HG02642 (cell line): ENCODE data around the gene C1orf216.
"Not testable (repeated sequence)": the region's sequence is repeated elsewhere in the genome, so short reads cannot be mapped to it uniquely, and the experiment has no call there.

Experiments
- ATAC-seq: cut with Tn5 transposase; IDR thresholded peaks from one replicate; pipeline ENCODE4 v1.9.1; 2021; ENCODE audit warnings: mild to moderate bottlenecking; ENCODE audit not compliant: unreplicated experiment, poor library complexity

The C1orf216 gene, protein sequence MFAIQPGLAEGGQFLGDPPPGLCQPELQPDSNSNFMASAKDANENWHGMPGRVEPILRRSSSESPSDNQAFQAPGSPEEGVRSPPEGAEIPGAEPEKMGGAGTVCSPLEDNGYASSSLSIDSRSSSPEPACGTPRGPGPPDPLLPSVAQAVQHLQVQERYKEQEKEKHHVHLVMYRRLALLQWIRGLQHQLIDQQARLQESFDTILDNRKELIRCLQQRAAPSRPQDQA

DNA sequence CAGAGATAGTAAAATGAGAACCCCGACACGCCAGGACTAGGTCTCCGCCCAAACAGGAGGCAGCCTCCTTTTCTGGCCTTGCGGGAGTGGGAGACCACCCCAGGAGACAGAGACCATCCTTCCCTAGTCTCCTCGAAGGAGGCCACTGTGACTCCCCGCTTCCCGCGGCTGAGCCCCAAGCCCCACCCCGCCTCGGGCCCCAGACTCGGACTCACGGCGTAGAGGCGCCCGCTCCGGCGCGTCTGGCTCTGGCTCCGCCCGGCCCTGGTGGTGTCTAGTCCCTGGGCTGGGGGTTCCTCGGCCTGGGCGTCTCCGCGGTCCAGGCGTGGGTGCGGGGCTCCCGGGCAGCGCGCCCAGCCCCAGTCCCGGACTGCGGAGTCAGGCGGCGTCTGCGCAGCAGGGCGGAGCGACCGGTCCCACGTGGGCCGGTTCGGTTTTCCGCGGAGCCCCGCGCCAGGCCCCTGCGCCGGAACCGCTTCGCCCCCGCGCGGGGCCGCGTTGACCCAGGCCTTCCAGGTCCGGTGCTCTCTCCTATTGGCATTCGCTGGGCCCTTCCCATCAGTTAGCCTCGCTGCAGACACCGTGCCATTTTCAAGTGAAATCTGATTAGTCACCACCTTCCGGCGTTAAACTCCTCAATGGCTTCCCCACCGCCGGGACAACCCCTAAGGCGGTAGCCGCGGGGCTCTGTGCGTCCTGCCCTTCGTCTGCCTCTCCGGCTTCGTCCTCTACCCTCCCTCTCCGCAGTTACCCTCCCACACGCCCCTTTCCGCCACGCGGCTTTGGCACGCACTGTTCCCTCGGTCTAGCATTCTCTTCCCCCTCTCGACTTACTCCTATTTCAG lies at the start of gene C1orf216:
Gene C1orf216, minus strand, starts transcription at position 393 of the 845 bp plus-strand sequence. CDS start 2,563 bp downstream, outside the sequence.
- ATAC-seq: peak; percentile 60

DNA sequence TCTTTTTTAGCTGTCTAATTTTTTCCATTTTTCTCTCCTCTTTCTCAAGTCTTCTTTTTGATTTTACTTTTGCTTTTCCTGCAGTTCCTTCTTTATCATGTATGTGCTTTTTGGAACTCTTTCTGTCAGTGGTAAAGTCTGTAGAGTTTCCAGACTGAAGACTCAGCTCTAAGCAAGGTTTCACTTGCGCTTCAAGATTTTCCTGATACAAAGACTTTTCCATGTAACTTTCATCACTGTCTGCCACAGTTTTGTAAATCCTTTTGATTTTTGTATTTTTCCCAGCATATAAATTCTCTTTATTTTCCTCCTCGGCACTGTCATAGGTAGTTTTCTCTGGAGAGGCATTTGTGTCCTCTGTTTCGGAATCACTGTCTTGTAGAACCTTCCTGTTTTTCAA lies 45.6 kb upstream of the C1orf216 start:
- ATAC-seq: no peak

DNA sequence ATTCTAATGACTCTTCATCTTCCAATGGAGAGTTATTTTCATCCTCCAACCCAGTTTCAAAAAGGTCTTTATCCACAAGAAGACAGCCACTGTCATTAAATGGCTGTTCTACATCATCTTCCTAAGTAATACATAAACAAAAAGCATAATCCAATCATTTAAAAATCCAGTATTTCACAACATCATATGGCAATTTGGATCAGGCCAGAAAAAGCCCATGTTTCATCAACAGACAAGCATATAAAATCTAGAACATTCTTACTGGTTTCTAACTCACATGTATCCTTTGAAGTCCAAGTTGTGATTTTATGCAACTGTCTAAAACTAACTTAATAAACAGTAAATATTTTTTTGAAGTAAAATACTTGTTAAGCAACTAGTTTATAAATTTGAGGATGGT lies 44.5 kb upstream of the C1orf216 start:
- no peak for ATAC-seq

DNA sequence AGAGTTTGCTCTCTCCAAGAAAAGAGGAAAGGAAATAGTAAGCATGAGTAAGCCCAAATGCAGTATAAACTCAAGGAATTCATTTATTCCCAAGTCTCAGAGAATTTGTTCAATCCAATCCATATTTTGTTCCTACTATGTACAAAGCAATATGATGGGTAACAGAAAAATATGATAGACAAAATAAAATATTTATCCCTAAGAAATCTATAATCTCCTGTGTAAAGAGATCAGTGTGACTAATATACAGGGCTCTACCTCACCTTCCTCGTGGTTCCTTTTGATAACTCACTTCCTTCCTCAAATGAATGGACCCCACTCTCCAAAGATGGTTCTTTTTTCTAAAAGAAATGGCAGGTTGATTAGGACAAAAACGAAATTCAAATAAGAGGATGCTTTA lies 43.5 kb upstream of the C1orf216 start:
- no peak for ATAC-seq

- no peak for ATAC-seq
Measured at GRCh38 chr1:35756064-35756463, 37.4 kb upstream of the C1orf216 start.

DNA sequence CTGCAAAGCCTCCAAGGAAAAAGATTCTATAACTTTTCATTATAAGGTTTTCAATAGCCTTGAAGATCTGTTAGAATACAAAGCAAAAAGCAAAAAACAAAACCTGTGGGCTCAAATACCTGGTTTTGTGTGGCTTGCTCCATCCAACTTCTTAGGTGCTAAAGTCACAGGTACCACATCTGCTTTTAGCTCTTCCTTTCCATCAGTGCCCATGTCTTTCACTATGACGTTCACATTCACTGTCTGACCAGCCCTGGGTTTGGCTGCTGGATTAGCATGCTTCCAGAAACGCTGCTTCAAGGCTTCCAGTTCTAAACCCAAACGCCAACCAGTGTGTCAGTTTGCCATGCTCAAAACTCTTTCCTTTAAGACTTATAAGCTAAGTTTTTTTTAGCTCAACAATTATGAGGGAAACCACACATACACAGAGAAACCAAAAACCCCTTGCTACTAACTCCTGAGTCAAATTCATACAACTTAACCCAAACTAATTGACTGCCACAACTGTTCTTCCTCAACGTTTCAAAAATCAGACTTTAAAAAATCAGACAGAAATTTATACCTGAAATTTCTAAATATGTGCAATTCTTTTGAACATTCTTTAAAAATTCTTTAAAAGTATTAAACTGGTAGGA lies 35.1 kb upstream of the C1orf216 start:
- no peak for ATAC-seq

GRCh38 chr1:35748326-35748725 lies 29.6 kb upstream of the C1orf216 start:
- no peak for ATAC-seq

- ATAC-seq: no peak
Measured at GRCh38 chr1:35745124-35745730, 26.5 kb upstream of the C1orf216 start.

DNA sequence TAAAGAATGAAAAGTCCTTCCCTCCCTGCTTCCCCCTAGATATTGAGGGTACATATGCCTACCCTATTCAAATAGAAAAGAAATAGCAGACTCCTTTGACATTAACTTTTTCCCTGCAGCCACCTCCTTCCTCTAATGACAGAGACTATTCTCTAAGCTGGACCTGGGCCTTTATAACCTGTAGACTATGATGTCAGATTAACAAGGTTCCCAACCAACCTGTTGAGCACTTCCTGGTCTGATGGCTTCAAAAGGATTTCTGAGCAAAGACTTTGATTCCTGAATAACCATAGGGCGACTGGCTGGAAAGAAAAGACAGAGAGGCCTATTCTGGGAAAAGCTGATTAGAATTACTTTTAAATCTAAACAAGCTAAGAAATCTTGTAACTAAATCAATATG lies 18.4 kb upstream of the C1orf216 start:
- ATAC-seq: no peak

- no peak for ATAC-seq
Measured at GRCh38 chr1:35727434-35728040, 8.9 kb upstream of the C1orf216 start.

GRCh38 chr1:35726450-35727433 lies 8.1 kb upstream of the C1orf216 start:
- no peak for ATAC-seq

GRCh38 chr1:35725596-35725995 lies 6.9 kb upstream of the C1orf216 start:
- ATAC-seq: no peak

DNA sequence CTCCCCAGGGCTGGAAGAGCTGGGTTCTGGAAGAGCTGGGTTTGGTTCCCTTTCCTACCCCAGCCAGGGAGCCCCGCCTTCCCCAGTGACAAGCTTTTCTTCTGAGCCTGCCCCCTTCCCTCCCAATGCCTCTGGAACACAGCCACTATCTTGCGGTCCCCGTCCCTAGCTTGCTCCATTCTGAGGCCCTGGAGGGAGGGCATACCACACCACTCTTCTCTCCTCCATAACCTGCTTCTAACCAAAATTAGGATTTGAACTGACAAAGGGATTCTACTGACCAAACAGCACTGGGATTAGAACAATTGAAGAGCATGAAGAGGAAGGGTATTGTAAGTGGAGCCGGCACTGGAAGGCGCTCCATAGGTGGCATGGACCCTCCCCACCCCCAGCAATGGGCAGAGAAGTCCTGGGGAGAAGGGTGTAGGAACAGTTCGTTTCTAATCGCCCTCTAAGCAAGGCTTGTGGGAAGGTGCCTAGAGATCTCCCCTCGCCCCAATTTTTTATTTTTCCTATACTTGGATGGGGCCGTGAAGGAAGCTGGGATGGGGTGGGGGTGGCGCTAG lies 690 bp downstream of the C1orf216 start:
- ATAC-seq: no peak

GRCh38 chr1:35715568-35716002 lies 3.1 kb downstream of the C1orf216 start:
- ATAC-seq: peak; percentile 47

DNA sequence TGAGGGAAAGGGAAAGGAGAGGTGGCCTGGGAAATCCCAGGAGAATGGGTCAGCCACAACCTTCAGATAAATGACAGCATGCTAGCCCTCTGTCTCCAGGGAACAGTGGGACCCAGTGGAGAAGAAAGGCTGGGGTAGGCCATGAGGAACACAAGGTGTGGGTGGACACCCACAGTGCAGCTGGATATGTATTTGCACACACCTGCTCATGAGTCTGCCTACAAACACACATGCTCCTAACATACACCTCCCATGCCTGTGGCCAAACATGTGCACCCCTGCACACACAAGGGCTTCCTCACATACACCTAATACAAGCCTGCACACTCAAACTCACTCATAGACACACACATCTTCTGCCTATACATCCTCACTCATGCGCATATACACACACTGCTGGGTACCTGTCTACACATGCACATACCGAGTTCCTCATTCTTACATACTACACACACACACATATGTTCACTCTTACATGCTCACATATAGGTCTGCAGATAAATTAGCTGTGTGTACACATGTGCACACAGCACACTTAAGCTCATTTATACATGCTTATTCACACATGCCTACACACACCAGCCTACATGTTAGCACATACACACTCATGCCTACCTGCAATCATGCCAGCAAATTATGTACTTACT lies 3.6 kb downstream of the C1orf216 start:
- ATAC-seq: no peak

DNA sequence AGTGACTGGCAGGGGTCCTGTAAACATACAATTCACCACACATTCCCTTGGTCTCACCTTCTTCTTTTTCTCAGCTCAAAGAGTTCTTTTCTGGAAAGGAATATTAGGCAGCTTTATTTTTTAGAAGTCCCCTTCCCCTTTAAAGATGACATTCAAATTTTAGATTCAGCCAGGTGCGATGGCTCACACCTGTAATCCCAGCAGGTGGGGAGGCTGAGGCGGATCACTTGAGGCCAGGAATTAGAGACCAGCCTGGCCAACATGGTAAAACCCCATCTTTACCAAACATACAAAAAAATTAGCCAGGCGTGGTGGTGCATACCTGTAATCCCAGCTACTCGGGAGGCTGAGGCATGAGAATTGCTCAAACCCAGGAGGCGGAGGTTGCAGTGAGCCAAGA lies 7.6 kb downstream of the C1orf216 start:
- not testable (repeated sequence) for ATAC-seq

DNA sequence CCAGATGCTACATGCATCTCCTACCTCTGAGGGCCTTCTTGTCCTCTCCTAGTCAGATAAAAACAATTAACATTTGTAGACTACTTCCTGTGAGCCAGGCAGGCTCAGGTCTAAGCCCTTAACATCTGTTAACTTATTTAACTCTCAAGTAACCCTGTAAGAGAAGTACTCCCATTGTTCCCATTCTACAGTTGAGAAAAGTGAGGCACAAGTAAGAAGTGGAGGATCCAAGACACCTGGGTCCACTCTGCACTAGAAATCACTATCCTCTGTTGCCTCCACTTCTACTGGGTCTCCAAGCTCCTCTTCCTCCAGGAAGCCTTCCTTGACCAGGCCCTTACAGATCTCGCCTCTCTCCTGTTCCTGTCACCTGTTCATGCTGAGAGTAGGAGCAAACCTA lies 9.7 kb downstream of the C1orf216 start:
- no peak for ATAC-seq

DNA sequence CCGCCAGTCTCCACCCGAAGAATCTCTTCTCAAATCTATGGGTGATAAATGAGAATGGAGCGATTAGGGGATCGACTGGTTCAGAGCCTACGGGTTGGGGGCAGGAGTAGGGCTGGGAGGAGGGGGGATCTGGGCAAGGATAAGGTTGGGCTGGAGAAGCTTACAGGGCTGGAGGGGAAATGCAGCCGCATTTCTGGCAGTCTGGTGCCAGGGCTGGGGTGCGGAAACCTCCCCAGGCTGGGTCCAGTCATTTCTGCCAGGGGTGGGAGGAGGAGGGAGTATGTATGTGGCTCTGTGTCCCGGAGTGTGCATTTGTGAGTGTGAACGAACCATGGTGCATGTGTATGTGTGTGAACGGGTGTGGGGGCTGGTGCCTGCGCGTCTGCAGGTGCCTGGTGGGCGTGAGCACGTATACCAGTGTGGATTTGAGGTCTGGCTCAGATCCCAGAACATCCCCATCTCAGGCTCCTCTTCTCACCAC lies 10.2 kb downstream of the C1orf216 start:
- no peak for ATAC-seq
